Endothelial cell of umbilical vein (primary cell): Measurements from ENCODE around the gene CLIC1. TPM values are rescaled to one million over a fixed set of nuclear protein-coding genes. Genes with fewer than 3 reads are reported as not detected.

Experiments
- BruUV-seq: library from RNA; stranded (reverse); fragments of 400-500 nt; replicated peaks from 2 replicates; lab custom pipeline; 2021; lab: Mats Ljungman, UMichigan
- CTCF ChIA-PET: fragments of 300-600, 350-600 bp; sonication (Branson Sonifier 250); formaldehyde crosslinking; loops from one replicate; lab custom pipeline; 2021; ENCODE audit warnings: antibody characterized with exemption, inconsistent platforms; lab: Charles Lee
- POLR2A ChIA-PET: fragments of 300-600, 350-600 bp; sonication (Branson Sonifier 250); formaldehyde crosslinking; loops from one replicate; lab custom pipeline; 2021; ENCODE audit warnings: antibody characterized with exemption, inconsistent platforms; lab: Charles Lee
- DNase-seq: peaks from one replicate; pipeline ENCODE4 v3.0.0-alpha.2; 2011; ENCODE audit warnings: low read depth, low spot score
- FAIRE-seq: peaks from 2 replicates; lab custom pipeline; 2011; peaks lifted over from hg19 to GRCh38; lab: Jason Lieb, UNC
- H2AFZ ChIP-seq: 2 replicates; pipeline ENCODE4 v1.6.0; 2012; ENCODE audit warnings: low read depth, low read length, control low read depth, inconsistent platforms
- H3K27ac ChIP-seq: 2 replicates; pipeline ENCODE4 v1.5.1; 2011; ENCODE audit warnings: low read depth, mild to moderate bottlenecking, control low read depth, low read length, moderate library complexity; ENCODE audit not compliant: insufficient read depth
- H3K27me3 ChIP-seq, 2 experiments: 2 replicates each; pipeline versions ENCODE4 v1.6.0 to v1.6.1; 2011; ENCODE audit warnings: low read length in 2 of 2, mixed read lengths in 1 of 2; ENCODE audit not compliant: control insufficient read depth in 2 of 2, insufficient read depth in 2 of 2
- H3K36me3 ChIP-seq, 2 experiments: 2 replicates in 1 of 2; 3 replicates in 1 of 2; pipeline ENCODE4 v1.5.1; 2011; ENCODE audit warnings: low read length in 2 of 2, mild to moderate bottlenecking in 1 of 2, moderate library complexity in 1 of 2; ENCODE audit not compliant: control insufficient read depth in 2 of 2, insufficient read depth in 2 of 2; ENCODE audit errors: extremely low read depth in 1 of 2
- H3K4me1 ChIP-seq: 3 replicates; pipeline ENCODE4 v1.5.1; 2011; ENCODE audit warnings: mild to moderate bottlenecking, low read length; ENCODE audit not compliant: control insufficient read depth, insufficient read depth; ENCODE audit errors: extremely low read depth
- H3K4me2 ChIP-seq: 2 replicates; pipeline ENCODE4 v1.6.1; 2011; ENCODE audit warnings: low read length, control low read depth, mixed read lengths; ENCODE audit not compliant: insufficient read depth
- H3K4me3 ChIP-seq, 3 experiments: fragments of 200-600 bp in 1 of 3; sonication (generic), shearing (Covaris generic) in 1 of 3; replicated peaks in 1 of 3; 2 replicates each; pipeline ENCODE4 v1.5.1; 2011 to 2016; ENCODE audit warnings: control low read depth in 3 of 3, low read length in 3 of 3, mild to moderate bottlenecking in 2 of 3, inconsistent platforms in 1 of 3, low read depth in 1 of 3, moderate library complexity in 1 of 3; ENCODE audit not compliant: insufficient read depth in 1 of 3
- H3K79me2 ChIP-seq: 2 replicates; pipeline ENCODE4 v1.6.0; 2012; ENCODE audit warnings: low read length, inconsistent platforms; ENCODE audit not compliant: control insufficient read depth, insufficient read depth
- H3K9ac ChIP-seq: replicated peaks from 2 replicates; pipeline ENCODE3; 2011; ENCODE audit warnings: low read length, control low read depth; ENCODE audit not compliant: insufficient read depth; ENCODE audit errors: extremely low read depth
- H3K9me1 ChIP-seq: replicated peaks from 3 replicates; pipeline ENCODE4 v1.6.0; 2011; ENCODE audit warnings: mild to moderate bottlenecking, low read length; ENCODE audit not compliant: control insufficient read depth, insufficient read depth; ENCODE audit errors: extremely low read depth
- H3K9me3 ChIP-seq: replicated peaks from 2 replicates; pipeline ENCODE4 v1.5.1; 2012; ENCODE audit warnings: low read length, inconsistent platforms; ENCODE audit not compliant: control insufficient read depth, insufficient read depth
- H4K20me1 ChIP-seq: replicated peaks from 2 replicates; pipeline ENCODE3; 2011; ENCODE audit warnings: mild to moderate bottlenecking, low read length; ENCODE audit not compliant: control insufficient read depth, insufficient read depth; ENCODE audit errors: extremely low read depth
- CTCF ChIP-seq, 2 donors: IDR thresholded peaks; 1 replicate in 1 of 2; 2 replicates in 1 of 2; pipeline ENCODE4 v1.5.1; 2011; ENCODE audit warnings: low read length in 2 of 2, mild to moderate bottlenecking in 2 of 2, moderate library complexity in 2 of 2, control low read depth in 1 of 2, inconsistent platforms in 1 of 2, low read depth in 1 of 2; ENCODE audit not compliant: insufficient read depth in 1 of 2; ENCODE audit errors: extremely low read depth in 1 of 2
- FOS ChIP-seq: IDR thresholded peaks from 2 replicates; pipeline ENCODE4 v1.6.1; 2011; ENCODE audit warnings: mild to moderate bottlenecking, low read length, moderate library complexity, borderline replicate concordance; ENCODE audit not compliant: insufficient read depth
- POLR2A ChIP-seq: IDR thresholded peaks from 2 replicates; pipeline ENCODE4 v1.6.1; 2012; ENCODE audit warnings: low read depth, mild to moderate bottlenecking, control low read depth, low read length
- POLR2AphosphoS5 ChIP-seq: IDR thresholded peaks from 2 replicates; pipeline ENCODE4 v1.6.1; 2012; ENCODE audit warnings: low read depth, mild to moderate bottlenecking, control low read depth, low read length, moderate library complexity; ENCODE audit not compliant: insufficient read depth
- dilution Hi-C: fragments of 300-500 bp; cut with MboI; formaldehyde crosslinking; loops from one replicate; pipeline ENCODE4 v1.15.0; 2019; ENCODE audit warnings: low sequenced_read_pairs; ENCODE audit not compliant: extremely low pct_ligation_motif_present
- intact Hi-C: fragments of 100-400 bp; cut with micrococcal nuclease; formaldehyde crosslinking; loops from one replicate; pipeline ENCODE4 v1.10.0; 2022
- microRNA-seq: library from miRNA; unstranded; fragments of <30 nt; microRNA quantifications from one replicate; pipeline ENCODE4 v1.2.0, GENCODE V29; 2021; ENCODE audit warnings: borderline number of aligned reads, borderline replicate concordance
- polyA plus RNA-seq, 4 experiments: library from polyadenylated mRNA; depleted of rRNA in 3 of 4; stranded (reverse) in 3 of 4; unstranded in 1 of 4; fragments of >200 nt; gene quantifications; 2 replicates each; pipeline versions ENCODE4 v1.2.1 to v1.2.3, GENCODE V29; 2011 to 2012; ENCODE audit warnings: missing spikeins in 1 of 4
- small RNA-seq: library from RNA; depleted of rRNA; stranded (forward); fragments of <200 nt; gene quantifications from one replicate; pipeline ENCODE3, GENCODE V24; 2012; ENCODE audit warnings: low replicate concordance, low read depth; ENCODE audit not compliant: insufficient read depth, insufficient read length
- total RNA-seq: library from RNA; stranded (reverse); gene quantifications from 2 replicates; pipeline ENCODE4 v1.2.3, GENCODE V29; 2021

Gene CLIC1
- total and polyA plus RNA-seq, 2 donors (not counting 3 experiments of a cell fraction or from before 2014, with no cell fraction given), result 543 to 578 TPM

DNA sequence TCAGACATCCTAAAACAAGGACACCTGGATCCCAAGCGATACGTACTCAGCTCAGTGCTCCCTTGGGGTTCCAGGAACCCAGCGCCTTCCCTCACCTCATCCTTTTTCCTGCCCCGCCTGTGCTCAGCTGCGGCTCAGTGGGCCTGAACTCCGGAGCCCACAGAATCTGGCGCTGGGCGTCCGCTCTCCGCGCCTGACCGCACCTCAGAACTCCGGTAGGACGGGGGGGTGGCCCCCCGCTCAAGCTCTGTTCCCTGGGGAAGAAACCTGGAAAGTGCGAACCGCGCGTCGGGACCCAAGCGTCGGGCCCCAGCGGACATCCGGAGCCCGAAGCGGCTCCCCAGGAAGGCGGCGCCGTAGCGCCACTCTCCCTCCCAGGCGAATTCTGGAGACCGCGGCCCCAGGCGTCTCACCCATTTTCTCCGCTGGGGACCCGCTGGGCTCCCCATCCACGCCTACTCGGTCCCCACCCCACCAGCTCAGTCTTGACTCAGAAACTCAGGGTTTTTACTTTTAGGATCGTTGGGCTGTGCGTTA is 55.1 kb downstream of the CLIC1 start:
- peak overlapping the region; percentile 18 to 59 (median 47) for H3K4me3 ChIP-seq
- no peaks in the 10 kb centered on the region for H3K79me2 ChIP-seq
- TF ChIP-seq CTCF (IDR thresholded peaks at IDR 0.05; ENCODE audit: extremely low read depth in 1 of 2, insufficient read depth in 1 of 2, low read depth in 1 of 2, low read length in 2 of 2) (peak in 1 of 2 donors; percentile 31), POLR2A (peak; percentile 68), POLR2AphosphoS5 (peak; percentile 54), FOS (no peak)
- peaks cover 8% of the 10 kb centered on the region for H3K4me1 ChIP-seq
- H3K9me3 ChIP-seq, result no peaks in the 10 kb centered on the region
- DNase-seq (peak; percentile 26), FAIRE-seq (no peak)
- peak overlapping the region; percentile 30 for H3K9ac ChIP-seq
- H4K20me1 ChIP-seq, result no peaks in the 10 kb centered on the region
- H3K27me3 ChIP-seq, result no peaks in the 10 kb centered on the region
- H3K9me1 ChIP-seq, result no peaks in the 10 kb centered on the region
- dilution Hi-C loops, result no loop called here
- POLR2A ChIA-PET, result interaction anchor here (0.6 kb wide), 1 partner anchor 56 kb away, joined by 3 read pairs; no protein-coding TSS in a partner anchor
- intact Hi-C loops, result loop anchor here (1.0 to 2.0 kb wide), 3 partner anchors 14 to 208 kb away; partner anchors contain the start of genes ABHD16A and CSNK2B
- BruUV-seq, result TSS peak; percentile 57
- peak overlapping the region; percentile 18 for H3K27ac ChIP-seq
- peak overlapping the region; percentile 65 for H3K4me2 ChIP-seq
- peak overlapping the region; percentile 94 for H2AFZ ChIP-seq
- H3K36me3 ChIP-seq, result peaks cover 0 to under 1% of the 10 kb centered on the region in 2 experiments
- CTCF ChIA-PET, result interaction anchor here (0.6 to 3.5 kb wide), 15 partner anchors 8 to 271 kb away, joined by 3 to 44 read pairs (median 6); partner anchors contain the start of genes ABHD16A, DDAH2, HSPA1B and MSH5

Small RNAs within 50 kb of the gene (microRNA-seq; reads per million reads assigned to microRNA genes)
- not detected for gene MIR4646

Small RNAs within 50 kb of the gene (small RNA-seq; reads per million reads assigned to genes)
- gene LY6G6D (not detected), gene MIR4646 (not detected), gene MSH5-SAPCD1 (not detected), gene RF00019 (not detected), gene RNU6-850P (not detected), gene SAPCD1 (not detected)

Other genes starting within 250 kb of the CLIC1 start
Only the 30 nearest of the 43 such genes appear.
- not detected in 2 replicates for gene TNF, start 161.0 kb downstream of the CLIC1 start, total RNA-seq
- not detected in 2 replicates for gene TNF, start 161.0 kb downstream of the CLIC1 start, polyA plus RNA-seq
- gene LTB, start 154.1 kb downstream of the CLIC1 start, total RNA-seq, result 1.2 and 1.3 TPM in 2 replicates
- gene LTB, start 154.1 kb downstream of the CLIC1 start, polyA plus RNA-seq, result 1.8 and 2.1 TPM in 2 replicates
- gene LST1, start 150.3 kb downstream of the CLIC1 start, total RNA-seq, result 1.00 and 2.0 TPM in 2 replicates
- gene LST1, start 150.3 kb downstream of the CLIC1 start, polyA plus RNA-seq, result 1.1 and 1.8 TPM in 2 replicates
- not detected in 2 replicates for gene NCR3, start 143.5 kb downstream of the CLIC1 start, total RNA-seq
- not detected in 2 replicates for gene NCR3, start 143.5 kb downstream of the CLIC1 start, polyA plus RNA-seq
- not detected in 2 replicates for gene AIF1, start 121.3 kb downstream of the CLIC1 start, total RNA-seq
- gene AIF1, start 121.3 kb downstream of the CLIC1 start, polyA plus RNA-seq, result not detected in 2 replicates
- 218 and 229 TPM in 2 replicates for gene PRRC2A, start 115.8 kb downstream of the CLIC1 start, total RNA-seq
- gene PRRC2A, start 115.8 kb downstream of the CLIC1 start, polyA plus RNA-seq, result 88.4 and 114 TPM in 2 replicates
- 314 and 322 TPM in 2 replicates for gene BAG6, start 83.9 kb downstream of the CLIC1 start, total RNA-seq
- 190 and 234 TPM in 2 replicates for gene BAG6, start 83.9 kb downstream of the CLIC1 start, polyA plus RNA-seq
- 0.97 TPM in 1 of 2 replicates, not detected in the other for gene APOM, start 80.6 kb downstream of the CLIC1 start, total RNA-seq
- gene APOM, start 80.6 kb downstream of the CLIC1 start, polyA plus RNA-seq, result 2.5 and 2.6 TPM in 2 replicates
- 12.8 and 15.0 TPM in 2 replicates for gene C6orf47, start 75.8 kb downstream of the CLIC1 start, total RNA-seq
- 5.6 and 5.8 TPM in 2 replicates for gene C6orf47, start 75.8 kb downstream of the CLIC1 start, polyA plus RNA-seq
- 11.7 and 12.6 TPM in 2 replicates for gene GPANK1, start 71.5 kb downstream of the CLIC1 start, total RNA-seq
- 13.3 and 17.5 TPM in 2 replicates for gene GPANK1, start 71.5 kb downstream of the CLIC1 start, polyA plus RNA-seq
- gene CSNK2B, start 70.5 kb downstream of the CLIC1 start, total RNA-seq, result 206 and 214 TPM in 2 replicates
- 159 and 160 TPM in 2 replicates for gene CSNK2B, start 70.5 kb downstream of the CLIC1 start, polyA plus RNA-seq
- gene LY6G5B, start 66.6 kb downstream of the CLIC1 start, total RNA-seq, result 23.9 and 25.0 TPM in 2 replicates
- gene LY6G5B, start 66.6 kb downstream of the CLIC1 start, polyA plus RNA-seq, result 13.7 and 15.4 TPM in 2 replicates
- 5.2 and 8.2 TPM in 2 replicates for gene LY6G5C, start 55.5 kb downstream of the CLIC1 start, total RNA-seq
- gene LY6G5C, start 55.5 kb downstream of the CLIC1 start, polyA plus RNA-seq, result 11.4 and 11.8 TPM in 2 replicates
- gene ABHD16A, start 33.2 kb downstream of the CLIC1 start, total RNA-seq, result 41.3 and 48.9 TPM in 2 replicates
- 60.1 and 60.3 TPM in 2 replicates for gene ABHD16A, start 33.2 kb downstream of the CLIC1 start, polyA plus RNA-seq
- not detected in 2 replicates for gene LY6G6F, start 29.7 kb downstream of the CLIC1 start, total RNA-seq
- not detected in 2 replicates for gene LY6G6F, start 29.7 kb downstream of the CLIC1 start, polyA plus RNA-seq
- gene LY6G6D, start 21.2 kb downstream of the CLIC1 start, total RNA-seq, result not detected in 2 replicates
- gene LY6G6D, start 21.2 kb downstream of the CLIC1 start, polyA plus RNA-seq, result not detected in 2 replicates
- gene LY6G6C, start 14.8 kb downstream of the CLIC1 start, total RNA-seq, result 0.35 TPM in 1 of 2 replicates, not detected in the other
- gene LY6G6C, start 14.8 kb downstream of the CLIC1 start, polyA plus RNA-seq, result 0.33 and 0.41 TPM in 2 replicates
- gene MPIG6B, start 13.2 kb downstream of the CLIC1 start, total RNA-seq, result not detected in 2 replicates
- gene MPIG6B, start 13.2 kb downstream of the CLIC1 start, polyA plus RNA-seq, result not detected in 2 replicates
- gene DDAH2, start 7.2 kb downstream of the CLIC1 start, total RNA-seq, result 109 and 116 TPM in 2 replicates
- gene DDAH2, start 7.2 kb downstream of the CLIC1 start, polyA plus RNA-seq, result 168 and 176 TPM in 2 replicates
- gene MSH5, start 3.5 kb upstream of the CLIC1 start, total RNA-seq, result 43.2 and 43.8 TPM in 2 replicates
- gene MSH5, start 3.5 kb upstream of the CLIC1 start, polyA plus RNA-seq, result 24.5 and 27.1 TPM in 2 replicates
- gene SAPCD1, start 26.1 kb upstream of the CLIC1 start, total RNA-seq, result 9.4 and 11.7 TPM in 2 replicates
- 1.6 and 3.0 TPM in 2 replicates for gene SAPCD1, start 26.1 kb upstream of the CLIC1 start, polyA plus RNA-seq
- gene VWA7, start 40.8 kb upstream of the CLIC1 start, total RNA-seq, result 0.25 and 0.51 TPM in 2 replicates
- gene VWA7, start 40.8 kb upstream of the CLIC1 start, polyA plus RNA-seq, result 0.11 and 0.21 TPM in 2 replicates
- 121 and 125 TPM in 2 replicates for gene VARS1, start 59.2 kb upstream of the CLIC1 start, total RNA-seq
- gene VARS1, start 59.2 kb upstream of the CLIC1 start, polyA plus RNA-seq, result 36.5 and 37.4 TPM in 2 replicates
- gene LSM2, start 70.4 kb upstream of the CLIC1 start, total RNA-seq, result 78.1 and 78.6 TPM in 2 replicates
- gene LSM2, start 70.4 kb upstream of the CLIC1 start, polyA plus RNA-seq, result 86.0 and 95.5 TPM in 2 replicates
- 0.74 and 0.77 TPM in 2 replicates for gene HSPA1L, start 78.8 kb upstream of the CLIC1 start, total RNA-seq
- 0.32 and 0.35 TPM in 2 replicates for gene HSPA1L, start 78.8 kb upstream of the CLIC1 start, polyA plus RNA-seq
- 55.6 and 58.3 TPM in 2 replicates for gene HSPA1A, start 79.0 kb upstream of the CLIC1 start, total RNA-seq
- 56.0 and 57.2 TPM in 2 replicates for gene HSPA1A, start 79.0 kb upstream of the CLIC1 start, polyA plus RNA-seq
- 49.3 and 54.0 TPM in 2 replicates for gene HSPA1B, start 91.2 kb upstream of the CLIC1 start, total RNA-seq
- gene HSPA1B, start 91.2 kb upstream of the CLIC1 start, polyA plus RNA-seq, result 27.1 and 31.7 TPM in 2 replicates
- gene NEU1, start 126.3 kb upstream of the CLIC1 start, total RNA-seq, result 61.3 and 62.8 TPM in 2 replicates
- 111 and 115 TPM in 2 replicates for gene NEU1, start 126.3 kb upstream of the CLIC1 start, polyA plus RNA-seq
- 0.12 and 0.84 TPM in 2 replicates for gene SLC44A4, start 142.5 kb upstream of the CLIC1 start, total RNA-seq
- gene SLC44A4, start 142.5 kb upstream of the CLIC1 start, polyA plus RNA-seq, result 0.75 and 1.1 TPM in 2 replicates
- gene EHMT2, start 161.2 kb upstream of the CLIC1 start, total RNA-seq, result 53.7 and 54.3 TPM in 2 replicates
- gene EHMT2, start 161.2 kb upstream of the CLIC1 start, polyA plus RNA-seq, result 53.3 and 56.4 TPM in 2 replicates